ENCODE data around the gene RYR1. TPM values are rescaled to one million over a fixed set of nuclear protein-coding genes. Genes with fewer than 3 reads are reported as not detected.

Gene RYR1
- under 0.01 TPM in 1 of 2 replicates, not detected in the other for total RNA-seq

GRCh38 chr19:38433268-38433733 lies at the start of gene RYR1:
Gene RYR1 (plus strand): TSS chr19:38433691. CDS start chr19:38433830, 139 bp downstream.

GRCh38 chr19:38387550-38388348 lies 45.7 kb upstream of the RYR1 start, which contains the start of gene GGN:
Gene GGN (minus strand): TSS chr19:38388034. CDS start chr19:38387261, 773 bp downstream.

GRCh38 chr19:38388349-38389100 lies 45.0 kb upstream of the RYR1 start, which contains the start of gene SPRED3:
Gene SPRED3 (plus strand): TSS chr19:38388697. CDS start chr19:38390303, 1,606 bp downstream.

GRCh38 chr19:38402967-38403674 lies 30.4 kb upstream of the RYR1 start, which contains the start of gene FAM98C:
Gene FAM98C (plus strand): TSS chr19:38403093. CDS start chr19:38403154, 61 bp downstream.

GRCh38 chr19:38425810-38426466 lies 7.6 kb upstream of the RYR1 start, which contains the start of gene RASGRP4:
Gene RASGRP4 (minus strand): TSS chr19:38426219. CDS start chr19:38426091, 128 bp downstream.

GRCh38 chr19:38617764-38618589 lies 184.5 kb downstream of the RYR1 start, which contains the start of gene MAP4K1:
Gene MAP4K1 (minus strand): TSS chr19:38617953. CDS start chr19:38617895, 58 bp downstream.

GRCh38 chr19:38618590-38619360 lies 185.3 kb downstream of the RYR1 start, which contains the start of gene EIF3K:
Gene EIF3K (plus strand): TSS chr19:38619188. CDS start chr19:38619269, 81 bp downstream.

Other genes starting within 250 kb of the RYR1 start
- 0.24 TPM in 1 of 2 replicates, not detected in the other for gene DPF1, start 209.5 kb upstream of the RYR1 start, total RNA-seq
- 0.44 and 8.5 TPM in 2 replicates for gene PPP1R14A, start 177.3 kb upstream of the RYR1 start, total RNA-seq
- gene SPINT2, start 169.1 kb upstream of the RYR1 start, total RNA-seq = not detected in 2 replicates
- gene C19orf33, start 129.4 kb upstream of the RYR1 start, total RNA-seq = not detected in 2 replicates
- gene YIF1B, start 117.7 kb upstream of the RYR1 start, total RNA-seq = 36.3 and 39.9 TPM in 2 replicates
- gene KCNK6, start 113.8 kb upstream of the RYR1 start, total RNA-seq = 2.3 and 2.8 TPM in 2 replicates
- 0.37 TPM in 1 of 2 replicates, not detected in the other for gene CATSPERG, start 97.9 kb upstream of the RYR1 start, total RNA-seq
- 134 and 204 TPM in 2 replicates for gene PSMD8, start 59.1 kb upstream of the RYR1 start, total RNA-seq
- 0.49 and 2.1 TPM in 2 replicates for gene GGN, start 45.7 kb upstream of the RYR1 start, total RNA-seq
- 1.4 and 2.1 TPM in 2 replicates for gene SPRED3, start 45.0 kb upstream of the RYR1 start, total RNA-seq
- 14.0 and 26.8 TPM in 2 replicates for gene FAM98C, start 30.6 kb upstream of the RYR1 start, total RNA-seq
- gene RASGRP4, start 7.5 kb upstream of the RYR1 start, total RNA-seq = not detected in 2 replicates
- gene MAP4K1, start 184.3 kb downstream of the RYR1 start, total RNA-seq = not detected in 2 replicates
- 249 and 281 TPM in 2 replicates for gene EIF3K, start 185.5 kb downstream of the RYR1 start, total RNA-seq
- gene ACTN4, start 214.0 kb downstream of the RYR1 start, total RNA-seq = 190 and 231 TPM in 2 replicates